HG03565 (cell line): Measurements from ENCODE around the gene ERCC6L.
"Not testable (repeated sequence)": the region's sequence is repeated elsewhere in the genome, so short reads cannot be mapped to it uniquely, and the experiment has no call there.

Experiments used
- ATAC-seq: cut with Tn5 transposase; IDR thresholded peaks from one replicate; pipeline ENCODE4 v1.9.1; 2021; ENCODE audit warnings: mild to moderate bottlenecking, moderate library complexity; ENCODE audit not compliant: unreplicated experiment

Gene ERCC6L

GRCh38 chrX:72176981-72177380, 61.8 kb downstream of the ERCC6L start:
- ATAC-seq, result no peak

GRCh38 chrX:72176289-72176688, 62.5 kb downstream of the ERCC6L start:
- ATAC-seq, result not testable (repeated sequence)

GRCh38 chrX:72169008-72169728, 69.7 kb downstream of the ERCC6L start:
- ATAC-seq, result no peak

GRCh38 chrX:72165551-72165950, 73.3 kb downstream of the ERCC6L start:
- no peak for ATAC-seq

GRCh38 chrX:72159769-72160168, 79.1 kb downstream of the ERCC6L start:
- no peak for ATAC-seq

GRCh38 chrX:72158773-72159172, 80.1 kb downstream of the ERCC6L start:
- no peak for ATAC-seq
